H9 (cell line): ENCODE results near the gene SERPINA5. TPM values are rescaled to one million over a fixed set of nuclear protein-coding genes. Genes with fewer than 3 reads are reported as not detected.
A peak's percentile ranks its signal among the peaks of the same experiment; 100 is the strongest.

Experiments used
- DNase-seq: peaks from one replicate; pipeline ENCODE4 v3.0.0-alpha.2; 2017
- H2AFZ ChIP-seq: one replicate; pipeline ENCODE4 v1.6.1; 2013; ENCODE audit warnings: mild to moderate bottlenecking, low read length, control low read depth, moderate library complexity
- H2AK5ac ChIP-seq: 2 replicates; pipeline ENCODE4 v1.6.1; 2013; ENCODE audit warnings: low read length, control low read depth, mixed read lengths; ENCODE audit not compliant: insufficient read length
- H2BK120ac ChIP-seq: one replicate; pipeline ENCODE4 v1.6.1; 2013; ENCODE audit warnings: low read depth, mild to moderate bottlenecking, low read length, control low read depth, inconsistent platforms; ENCODE audit not compliant: poor library complexity, severe bottlenecking
- H2BK12ac ChIP-seq: 2 replicates; pipeline ENCODE4 v1.6.1; 2013; ENCODE audit warnings: low read length, control low read depth, mixed read lengths, low read depth; ENCODE audit not compliant: insufficient read length
- H2BK15ac ChIP-seq: 2 replicates; pipeline ENCODE4 v1.6.1; 2013; ENCODE audit warnings: low read depth, low read length, control low read depth
- H2BK20ac ChIP-seq: one replicate; pipeline ENCODE4 v1.6.1; 2013; ENCODE audit warnings: low read depth, mild to moderate bottlenecking, low read length, control low read depth, inconsistent platforms; ENCODE audit not compliant: poor library complexity, severe bottlenecking
- H2BK5ac ChIP-seq: 2 replicates; pipeline ENCODE4 v1.6.1; 2013; ENCODE audit warnings: low read length, control low read depth, mixed read lengths; ENCODE audit not compliant: insufficient read length
- H3K14ac ChIP-seq: 2 replicates; pipeline ENCODE4 v1.6.1; 2013; ENCODE audit warnings: low read length, control low read depth; ENCODE audit not compliant: insufficient read depth
- H3K18ac ChIP-seq: 2 replicates; pipeline ENCODE4 v1.6.1; 2013; ENCODE audit warnings: low read depth, mild to moderate bottlenecking, mixed read lengths, low read length, control low read depth; ENCODE audit not compliant: insufficient read length
- H3K23ac ChIP-seq: 2 replicates; pipeline ENCODE4 v1.6.1; 2013; ENCODE audit warnings: low read length, control low read depth, mixed read lengths, low read depth; ENCODE audit not compliant: insufficient read length
- H3K23me2 ChIP-seq: 2 replicates; pipeline ENCODE4 v1.6.1; 2013; ENCODE audit warnings: low read depth, mild to moderate bottlenecking, mixed read lengths, low read length, control low read depth; ENCODE audit not compliant: insufficient read length, poor library complexity, severe bottlenecking
- H3K27ac ChIP-seq: 2 replicates; pipeline ENCODE4 v1.5.1; 2013; ENCODE audit warnings: low read length, control low read depth, mixed read lengths, low read depth; ENCODE audit not compliant: insufficient read length
- H3K27me3 ChIP-seq: 2 replicates; pipeline ENCODE4 v1.6.1; 2013; ENCODE audit warnings: low read length, control low read depth, inconsistent platforms; ENCODE audit not compliant: insufficient read depth
- H3K4ac ChIP-seq: 2 replicates; pipeline ENCODE4 v1.6.1; 2013; ENCODE audit warnings: low read depth, mild to moderate bottlenecking, control low read depth, inconsistent platforms, low read length, moderate library complexity
- H3K4me1 ChIP-seq: 2 replicates; pipeline ENCODE4 v1.6.1; 2013; ENCODE audit warnings: low read length, control low read depth, inconsistent platforms; ENCODE audit not compliant: insufficient read depth
- H3K4me2 ChIP-seq: 2 replicates; pipeline ENCODE4 v1.6.1; 2013; ENCODE audit warnings: low read length, control low read depth, mixed read lengths; ENCODE audit not compliant: insufficient read length, insufficient read depth
- H3K56ac ChIP-seq: 2 replicates; pipeline ENCODE4 v1.6.1; 2013; ENCODE audit warnings: low read depth, mild to moderate bottlenecking, mixed read lengths, low read length, control low read depth; ENCODE audit not compliant: insufficient read length
- H3K79me1 ChIP-seq: 2 replicates; pipeline ENCODE4 v1.6.1; 2013; ENCODE audit warnings: low read depth, mild to moderate bottlenecking, moderate library complexity, low read length, control low read depth, inconsistent platforms; ENCODE audit not compliant: insufficient read depth, poor library complexity, severe bottlenecking
- H3K79me2 ChIP-seq: 2 replicates; pipeline ENCODE4 v1.6.1; 2013; ENCODE audit warnings: low read length, control low read depth, inconsistent platforms; ENCODE audit not compliant: insufficient read depth
- H3K9ac ChIP-seq: 2 replicates; pipeline ENCODE4 v1.6.1; 2013; ENCODE audit warnings: low read length, control low read depth, mixed read lengths; ENCODE audit not compliant: insufficient read length; ENCODE audit errors: extremely low read depth
- H3K9me3 ChIP-seq: one replicate; pipeline ENCODE4 v1.6.1; 2013; ENCODE audit warnings: low read depth, low read length, inconsistent platforms; ENCODE audit not compliant: control insufficient read depth
- H3T11ph ChIP-seq: one replicate; pipeline ENCODE4 v1.6.1; 2013; ENCODE audit warnings: mild to moderate bottlenecking, low read length, control low read depth, inconsistent platforms
- H4K20me1 ChIP-seq: one replicate; pipeline ENCODE4 v1.6.1; 2013; ENCODE audit not compliant: control insufficient read depth, insufficient read length, insufficient read depth
- H4K5ac ChIP-seq: 2 replicates; pipeline ENCODE4 v1.6.1; 2013; ENCODE audit warnings: low read depth, mild to moderate bottlenecking, mixed read lengths, low read length, control low read depth; ENCODE audit not compliant: insufficient read length
- H4K8ac ChIP-seq: replicated peaks from 2 replicates; pipeline ENCODE4 v1.6.1; 2013; ENCODE audit warnings: low read length, control low read depth, mixed read lengths, low read depth; ENCODE audit not compliant: insufficient read length
- H4K91ac ChIP-seq: 2 replicates; pipeline ENCODE4 v1.6.1; 2013; ENCODE audit warnings: low read depth, mild to moderate bottlenecking, moderate library complexity, mixed read lengths, low read length, control low read depth; ENCODE audit not compliant: insufficient read length
- H3K27ac Mint-ChIP-seq, 3 experiments: 2 replicates in 2 of 3; 3 replicates in 1 of 3; pipeline ENCODE4 v1.8.0; 2020 to 2021; ENCODE audit warnings: mixed read lengths in 3 of 3, mild to moderate bottlenecking in 1 of 3, moderate library complexity in 1 of 3
- H3K27me3 Mint-ChIP-seq: 2 replicates; pipeline ENCODE4 v1.8.0; 2021; ENCODE audit warnings: low read depth, mild to moderate bottlenecking, moderate library complexity, mixed read lengths
- H3K36me3 Mint-ChIP-seq, 3 experiments: 2 replicates in 2 of 3; 3 replicates in 1 of 3; pipeline ENCODE4 v1.8.0; 2020 to 2021; ENCODE audit warnings: low read depth in 3 of 3, mixed read lengths in 3 of 3; ENCODE audit not compliant: insufficient read depth in 1 of 3
- H3K4me1 Mint-ChIP-seq, 2 experiments: 2 replicates each; pipeline ENCODE4 v1.8.0; 2020; ENCODE audit warnings: mixed read lengths in 2 of 2
- H3K4me3 Mint-ChIP-seq, 2 experiments: 2 replicates in 1 of 2; 3 replicates in 1 of 2; pipeline ENCODE4 v1.8.0; 2020 to 2021; ENCODE audit warnings: mild to moderate bottlenecking in 2 of 2, mixed read lengths in 2 of 2, moderate library complexity in 1 of 2
- H3K9me3 Mint-ChIP-seq, 2 experiments: 2 replicates in 1 of 2; 3 replicates in 1 of 2; pipeline ENCODE4 v1.8.0; 2020; ENCODE audit warnings: mild to moderate bottlenecking in 2 of 2, mixed read lengths in 2 of 2, moderate library complexity in 1 of 2
- WGBS: extraction: QIAGEN DNeasy Blood & Tissue Kit; methylation state at CpG from one replicate; pipeline ENCODE4 v1.1.7; 2013; ENCODE audit warnings: missing lambda C conversion rate, low lambda C conversion rate, mixed read lengths; ENCODE audit not compliant: insufficient read length; ENCODE audit errors: extremely low coverage; 5-methylcytosine and 5-hydroxymethylcytosine counted together
- total RNA-seq: library from RNA; stranded (reverse); gene quantifications from 2 replicates; pipeline ENCODE4 v1.2.1, GENCODE V29; 2021
- TF ChIP-seq, protein P1 (sequence below): fragments of 200-600 bp; sonication (generic); conservative IDR thresholded peaks from 3 replicates; pipeline ENCODE4 v1.8.0; 2021; ENCODE audit warnings: antibody characterized with exemption, mild to moderate bottlenecking

SERPINA5 gene
- total RNA-seq, 1 experiment from 2014 or later = 1.1 TPM

DNA sequence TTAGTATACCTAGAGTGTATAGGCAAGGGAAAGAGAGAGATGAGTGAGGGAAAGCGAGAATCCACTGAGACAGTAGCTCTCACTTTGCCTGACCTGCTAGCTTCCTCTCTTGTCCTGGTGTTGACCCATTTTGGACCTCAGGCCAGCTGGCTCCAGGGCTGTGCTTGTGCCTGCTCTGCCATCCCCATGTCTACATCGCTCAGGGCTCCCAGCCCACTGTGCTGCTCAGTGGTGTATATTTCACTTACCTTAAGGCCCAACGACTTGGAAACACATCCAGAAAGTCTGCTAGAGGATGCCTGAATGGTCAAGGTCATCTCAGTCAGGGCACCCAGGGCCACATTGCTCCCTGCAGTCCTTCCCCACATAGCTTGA, 20.9 kb upstream of the SERPINA5 start:
- no peaks in the 10 kb centered on the region; the same call in 1 of the 2 replicates for H3K27me3 Mint-ChIP-seq
- H3K27ac ChIP-seq = no peak overlapping the region
- H3K27ac Mint-ChIP-seq = peak overlapping the region in 1 of 3 experiments; percentile 80; a peak in 1 of 7 replicates
- H3K4me1 ChIP-seq = no peaks in the 10 kb centered on the region
- no peak overlapping the region for H4K91ac ChIP-seq
- H2AK5ac ChIP-seq = no peak overlapping the region
- no peak overlapping the region for H2BK12ac ChIP-seq
- H4K5ac ChIP-seq = no peak overlapping the region
- no peaks in the 10 kb centered on the region for H3K79me1 ChIP-seq
- WGBS = no CpG with 5 or more reads among the region's 3 CpGs
- no peak overlapping the region for H3K14ac ChIP-seq
- no peak overlapping the region for H3K18ac ChIP-seq
- H3K56ac ChIP-seq = no peak overlapping the region
- TF ChIP-seq, protein P1, sequence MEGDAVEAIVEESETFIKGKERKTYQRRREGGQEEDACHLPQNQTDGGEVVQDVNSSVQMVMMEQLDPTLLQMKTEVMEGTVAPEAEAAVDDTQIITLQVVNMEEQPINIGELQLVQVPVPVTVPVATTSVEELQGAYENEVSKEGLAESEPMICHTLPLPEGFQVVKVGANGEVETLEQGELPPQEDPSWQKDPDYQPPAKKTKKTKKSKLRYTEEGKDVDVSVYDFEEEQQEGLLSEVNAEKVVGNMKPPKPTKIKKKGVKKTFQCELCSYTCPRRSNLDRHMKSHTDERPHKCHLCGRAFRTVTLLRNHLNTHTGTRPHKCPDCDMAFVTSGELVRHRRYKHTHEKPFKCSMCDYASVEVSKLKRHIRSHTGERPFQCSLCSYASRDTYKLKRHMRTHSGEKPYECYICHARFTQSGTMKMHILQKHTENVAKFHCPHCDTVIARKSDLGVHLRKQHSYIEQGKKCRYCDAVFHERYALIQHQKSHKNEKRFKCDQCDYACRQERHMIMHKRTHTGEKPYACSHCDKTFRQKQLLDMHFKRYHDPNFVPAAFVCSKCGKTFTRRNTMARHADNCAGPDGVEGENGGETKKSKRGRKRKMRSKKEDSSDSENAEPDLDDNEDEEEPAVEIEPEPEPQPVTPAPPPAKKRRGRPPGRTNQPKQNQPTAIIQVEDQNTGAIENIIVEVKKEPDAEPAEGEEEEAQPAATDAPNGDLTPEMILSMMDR = no peak
- H3K79me2 ChIP-seq = no peaks in the 10 kb centered on the region
- no peak overlapping the region for H2AFZ ChIP-seq
- H4K20me1 ChIP-seq = no peaks in the 10 kb centered on the region
- H3K9me3 Mint-ChIP-seq = peaks cover 5 to 11% of the 10 kb centered on the region in 2 experiments
- no peak overlapping the region for H3K9ac ChIP-seq
- H3K4me3 Mint-ChIP-seq = no peak overlapping the region
- H3K36me3 Mint-ChIP-seq = peaks cover 0 to 3% (median 1%) of the 10 kb centered on the region in 3 experiments; a peak in 3 of 7 replicates
- H3K27me3 ChIP-seq = no peaks in the 10 kb centered on the region
- H3K4ac ChIP-seq = no peak overlapping the region
- H3T11ph ChIP-seq = no peak overlapping the region
- no peak for DNase-seq
- no peak overlapping the region for H2BK20ac ChIP-seq
- H3K9me3 ChIP-seq = no peaks in the 10 kb centered on the region
- no peak overlapping the region for H2BK5ac ChIP-seq
- H3K23ac ChIP-seq = no peak overlapping the region
- no peak overlapping the region for H2BK120ac ChIP-seq
- H3K4me1 Mint-ChIP-seq = peaks cover 2 to 5% of the 10 kb centered on the region in 2 experiments; a peak in 2 of 4 replicates
- H4K8ac ChIP-seq = no peak overlapping the region
- H2BK15ac ChIP-seq = no peak overlapping the region
- H3K4me2 ChIP-seq = no peak overlapping the region
- no peaks in the 10 kb centered on the region for H3K23me2 ChIP-seq
